Activated CD4-positive, alpha-beta T cell treated with anti-CD3 and anti-CD28 coated beads, Interleukin-2, amount 50 U/mL, for 4 hours (primary cell): ENCODE data around the gene CCDC34.

Source experiments
- DNase-seq, 2 experiments: peaks; one replicate each; pipeline ENCODE4 v3.0.0-alpha.2; 2020

CCDC34 gene, protein sequence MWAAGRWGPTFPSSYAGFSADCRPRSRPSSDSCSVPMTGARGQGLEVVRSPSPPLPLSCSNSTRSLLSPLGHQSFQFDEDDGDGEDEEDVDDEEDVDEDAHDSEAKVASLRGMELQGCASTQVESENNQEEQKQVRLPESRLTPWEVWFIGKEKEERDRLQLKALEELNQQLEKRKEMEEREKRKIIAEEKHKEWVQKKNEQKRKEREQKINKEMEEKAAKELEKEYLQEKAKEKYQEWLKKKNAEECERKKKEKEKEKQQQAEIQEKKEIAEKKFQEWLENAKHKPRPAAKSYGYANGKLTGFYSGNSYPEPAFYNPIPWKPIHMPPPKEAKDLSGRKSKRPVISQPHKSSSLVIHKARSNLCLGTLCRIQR

GRCh38 chr11:27362749-27363575, at the start of gene CCDC34:
CCDC34 (minus strand) TSS chr11:27363215; CDS start chr11:27363194, 21 bp downstream.
- peak; percentile 77 to 78 for DNase-seq

DNA sequence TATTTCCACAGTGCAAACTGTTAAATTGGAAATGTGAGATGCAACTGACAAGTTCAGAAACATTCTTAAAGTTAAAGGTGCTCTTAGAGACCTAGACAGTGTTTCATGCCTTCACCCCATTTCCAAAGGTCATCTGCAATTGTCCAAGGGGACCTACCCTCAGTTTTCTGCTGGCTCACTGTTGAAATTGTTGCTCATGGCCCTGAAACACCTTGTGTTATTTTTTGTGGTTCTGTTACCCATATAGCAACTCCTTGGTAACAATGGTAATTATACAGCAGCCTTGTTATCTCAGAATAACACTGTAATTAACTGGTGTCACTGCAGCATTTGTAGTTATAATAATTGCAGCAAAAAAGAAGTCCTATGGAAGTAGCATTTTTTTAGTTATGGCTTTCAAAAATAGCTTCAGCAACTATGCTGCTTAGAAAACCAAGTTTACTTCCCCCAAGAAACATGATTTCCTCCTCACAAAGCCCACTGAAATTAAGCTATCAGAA, 49.2 kb upstream of the CCDC34 start:
- DNase-seq: no peak

DNA sequence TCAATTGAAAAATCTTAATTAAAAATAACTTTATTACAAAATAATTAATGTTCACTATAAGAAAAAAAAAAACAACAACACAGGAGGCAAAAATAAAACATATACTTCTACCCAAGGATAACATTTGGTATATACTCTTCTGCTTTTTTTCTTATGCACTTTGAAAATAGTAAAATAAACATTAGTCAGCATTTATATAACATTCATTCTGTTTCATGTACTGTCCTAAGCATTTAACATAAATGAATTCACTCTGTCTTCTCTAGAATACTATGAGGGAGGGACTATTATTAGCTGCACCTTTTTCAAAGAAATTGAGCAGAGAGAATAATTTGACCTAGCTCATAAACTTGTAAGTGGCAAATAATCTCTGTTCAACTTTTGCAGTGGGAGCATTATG, 48.3 kb upstream of the CCDC34 start:
- no peak for DNase-seq

DNA sequence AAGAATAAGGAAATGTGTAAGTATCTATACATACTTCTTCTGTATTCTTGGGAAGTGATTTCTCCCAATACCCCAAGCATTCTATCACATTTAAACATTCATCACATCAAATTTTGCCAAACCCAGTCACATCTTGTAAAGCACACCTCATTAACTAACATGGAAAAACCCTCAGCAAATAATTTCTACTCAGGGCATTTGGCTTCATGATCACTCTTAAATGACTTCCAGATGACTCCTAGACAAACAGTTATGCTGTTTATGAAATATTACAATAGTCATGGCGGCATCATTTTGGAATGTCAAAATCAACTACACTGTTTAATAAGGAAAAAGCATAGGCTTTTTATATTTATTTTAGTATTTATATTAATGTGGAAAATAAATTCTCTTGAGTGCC, 47.3 kb upstream of the CCDC34 start:
- no peak for DNase-seq

DNA sequence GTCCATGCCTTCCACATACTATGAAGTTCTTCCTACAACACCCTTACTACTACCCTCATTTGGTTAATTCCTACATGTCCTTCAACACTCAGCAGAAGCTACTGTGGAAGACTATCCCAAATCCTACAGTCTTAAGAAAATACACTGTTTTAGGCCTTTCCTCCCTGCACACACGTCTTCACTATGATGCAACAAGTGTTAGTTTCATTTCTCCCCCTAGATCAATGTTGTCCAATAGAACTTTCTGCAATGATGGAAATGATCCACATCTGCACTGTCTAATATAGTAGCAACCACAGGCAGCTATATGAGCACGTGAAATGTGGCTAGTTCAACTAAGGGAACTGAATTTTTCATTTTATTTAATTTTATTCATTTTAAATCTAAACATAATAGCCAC, 46.7 kb upstream of the CCDC34 start:
- no peak for DNase-seq

DNA sequence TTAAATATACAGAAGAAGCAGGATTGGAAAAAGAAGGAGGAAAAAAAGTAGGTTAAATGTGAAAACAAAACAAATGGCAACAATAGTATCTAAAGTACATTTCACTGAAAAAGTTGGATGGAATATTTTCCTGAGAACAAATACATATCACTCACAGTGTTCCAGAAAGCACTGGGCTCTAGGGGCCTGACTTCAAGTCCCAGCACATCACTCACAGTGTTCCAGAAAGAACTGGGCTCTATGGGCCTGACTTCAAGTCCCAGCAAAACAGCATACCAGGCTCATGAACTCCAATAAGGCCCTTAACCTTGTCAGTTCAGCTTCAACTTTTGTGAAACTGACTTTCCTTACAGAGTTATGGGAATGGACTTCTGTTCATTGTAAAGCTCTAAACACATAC, 46.0 kb upstream of the CCDC34 start:
- DNase-seq: no peak

GRCh38 chr11:27408246-27408800, 45.3 kb upstream of the CCDC34 start:
- no peak for DNase-seq

- DNase-seq: no peak
Measured at GRCh38 chr11:27406498-27407354, 43.7 kb upstream of the CCDC34 start.

DNA sequence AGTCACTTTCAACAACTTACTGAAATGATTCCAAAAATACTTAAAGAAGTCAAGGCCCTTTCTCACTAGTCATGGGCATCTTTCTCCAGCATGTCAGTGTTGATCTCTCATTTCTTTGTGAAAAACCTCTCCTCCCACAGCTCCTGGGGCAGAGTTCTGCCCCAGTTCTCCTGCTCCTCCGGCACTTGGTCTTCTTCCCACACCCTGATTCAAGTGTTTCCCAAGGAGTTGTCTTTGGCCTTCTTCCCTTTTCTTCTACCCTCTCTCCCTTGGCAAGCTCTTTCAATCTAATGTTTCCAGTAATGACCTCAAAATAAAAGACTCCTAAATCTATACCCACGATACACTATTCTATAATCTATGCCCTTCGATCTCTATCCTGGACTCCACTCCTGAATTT, 42.1 kb upstream of the CCDC34 start:
- DNase-seq: no peak

- DNase-seq: no peak
Measured at GRCh38 chr11:27404427-27404826, 41.4 kb upstream of the CCDC34 start.

GRCh38 chr11:27403195-27403594, 40.2 kb upstream of the CCDC34 start:
- no peak for DNase-seq

GRCh38 chr11:27402450-27402849, 39.4 kb upstream of the CCDC34 start:
- no peak for DNase-seq

- DNase-seq: no peak
Measured at GRCh38 chr11:27401833-27402316, 38.9 kb upstream of the CCDC34 start.

GRCh38 chr11:27401280-27401832, 38.3 kb upstream of the CCDC34 start:
- DNase-seq: no peak

- DNase-seq: no peak
Measured at GRCh38 chr11:27398400-27398770, 35.4 kb upstream of the CCDC34 start.

DNA sequence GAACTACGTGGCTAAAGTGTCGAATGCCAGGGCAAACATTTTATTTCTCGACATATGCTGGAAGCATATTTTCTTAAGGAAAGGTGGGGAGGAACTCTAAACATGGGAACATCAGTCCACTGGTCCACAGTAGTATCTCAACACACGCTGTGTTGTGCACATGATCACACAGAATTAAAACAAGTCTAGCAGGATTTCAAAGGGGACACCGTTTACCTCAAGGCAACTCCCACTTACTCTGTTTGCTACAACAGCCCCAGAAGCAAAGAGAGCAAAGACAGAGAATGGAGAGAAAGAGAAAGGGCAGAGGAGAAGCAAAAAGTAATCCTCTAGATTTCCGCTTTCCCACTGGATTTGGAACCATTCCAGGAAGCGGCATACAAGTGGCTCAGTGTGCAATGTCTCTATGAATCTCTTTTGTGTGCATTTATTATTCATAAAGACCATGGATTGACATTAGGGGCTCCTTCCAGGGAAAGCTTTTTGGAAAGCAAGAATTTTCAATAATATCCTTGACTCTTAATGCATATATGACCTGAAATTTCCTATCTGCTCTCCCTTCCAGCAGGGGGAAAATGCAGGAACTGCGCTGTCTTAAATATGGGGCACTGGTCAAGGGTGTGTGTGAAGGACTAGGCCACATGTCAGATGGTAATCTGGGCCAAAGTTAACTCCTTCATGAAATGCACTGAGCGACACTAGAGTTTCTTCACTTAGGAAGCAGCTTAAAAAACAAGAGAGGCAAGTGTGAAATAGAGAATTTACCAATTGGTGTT, 34.8 kb upstream of the CCDC34 start:
- no peak for DNase-seq

DNA sequence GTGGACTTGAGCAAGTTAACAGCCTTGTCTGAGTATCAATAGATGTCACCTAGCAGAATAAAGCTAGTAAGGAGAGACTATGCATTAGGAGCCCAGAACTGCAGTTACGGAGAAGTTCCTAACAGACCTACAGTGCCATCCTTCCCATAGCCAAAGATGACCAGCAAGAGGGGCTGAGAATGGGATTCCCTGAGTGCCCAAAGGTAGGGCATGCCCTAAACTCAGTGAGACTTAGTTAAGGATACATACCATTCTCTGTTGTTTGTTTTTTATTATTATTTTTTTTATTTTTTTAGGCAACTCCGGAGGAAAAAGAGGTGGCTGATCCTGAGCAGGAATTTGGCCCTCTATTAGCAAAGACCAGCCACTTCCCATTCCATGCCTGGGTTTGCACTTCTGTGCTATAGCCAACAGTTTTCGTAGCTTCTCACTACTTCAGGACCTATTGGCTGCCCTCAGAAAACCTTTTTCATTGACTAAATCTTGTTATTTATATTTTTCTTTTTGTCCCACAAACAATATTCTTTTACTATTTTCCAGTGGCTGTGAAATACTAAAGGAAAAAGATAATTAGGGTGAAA, 33.3 kb upstream of the CCDC34 start:
- no peak for DNase-seq

GRCh38 chr11:27395556-27396258, 32.7 kb upstream of the CCDC34 start:
- DNase-seq: no peak

DNA sequence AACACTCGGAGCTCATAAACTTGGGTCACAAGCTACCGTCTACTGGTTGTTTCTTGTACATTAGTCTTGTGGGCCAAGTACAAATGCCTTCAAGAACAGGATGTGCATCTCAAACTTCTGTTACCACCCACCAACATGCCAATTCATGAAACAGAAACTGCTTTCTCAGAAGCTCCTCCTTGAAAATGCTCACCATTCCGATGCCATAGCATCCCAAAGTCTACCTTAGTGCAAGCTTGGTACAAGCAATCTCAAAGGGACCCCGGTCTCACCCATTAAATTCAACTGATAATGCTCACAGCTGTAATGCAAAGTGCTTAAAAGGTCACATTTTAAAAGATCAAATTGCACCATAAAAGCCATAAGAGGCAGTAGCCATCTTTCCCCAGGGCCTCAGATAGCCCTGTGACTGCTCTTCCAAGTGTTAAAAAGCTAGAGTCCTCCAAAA, 31.8 kb upstream of the CCDC34 start:
- no peak for DNase-seq
